GM12878 (cell line): Measurements from ENCODE around the gene KIR3DL1.

ENCODE experiments used
- ATF7 ChIP-seq: fragments of 450-650 bp; IDR thresholded peaks from 2 replicates; pipeline ENCODE4 v1.6.1; 2016; ENCODE audit warnings: low read depth, mild to moderate bottlenecking
- ESRRA ChIP-seq: IDR thresholded peaks from 2 replicates; pipeline ENCODE4 v1.6.1; 2012; ENCODE audit warnings: mild to moderate bottlenecking, low read length, improper control_type of control experiment
- IKZF2 ChIP-seq, 2 experiments: fragments of 450-650 bp; IDR thresholded peaks; 2 replicates each; pipeline ENCODE4 v1.6.1; 2017; ENCODE audit warnings: mild to moderate bottlenecking in 2 of 2, moderate library complexity in 2 of 2
- NFIC ChIP-seq: IDR thresholded peaks from 2 replicates; pipeline ENCODE4 v1.6.1; 2012; ENCODE audit warnings: low read depth, mild to moderate bottlenecking, inconsistent platforms, low read length, moderate library complexity
- NFYB ChIP-seq: IDR thresholded peaks from 2 replicates; pipeline ENCODE4 v1.6.1; 2011; ENCODE audit warnings: low read depth, mild to moderate bottlenecking, low read length, improper control_type of control experiment, moderate library complexity; ENCODE audit not compliant: insufficient read depth
- PAX8 ChIP-seq: fragments of 450-650 bp; IDR thresholded peaks from 2 replicates; pipeline ENCODE4 v1.6.1; 2017; ENCODE audit warnings: mild to moderate bottlenecking, moderate library complexity
- POLR2A ChIP-seq: IDR thresholded peaks from 2 replicates; pipeline ENCODE4 v1.6.1; 2011; ENCODE audit warnings: low read depth, mild to moderate bottlenecking, low read length
- RAD21 ChIP-seq: IDR thresholded peaks from 2 replicates; pipeline ENCODE4 v1.6.1; 2011; ENCODE audit warnings: mild to moderate bottlenecking, low read depth, low read length, moderate library complexity; ENCODE audit not compliant: insufficient read depth
- TF ChIP-seq, protein P1 (sequence below), 3 experiments: IDR thresholded peaks in 2 of 3; conservative IDR thresholded peaks in 1 of 3; 2 replicates each; pipeline ENCODE4 v1.5.1; 2011; ENCODE audit warnings: low read depth in 3 of 3, low read length in 3 of 3, mild to moderate bottlenecking in 3 of 3, control low read depth in 2 of 3, moderate library complexity in 2 of 3, inconsistent platforms in 1 of 3, mixed read lengths in 1 of 3; ENCODE audit not compliant: control insufficient read depth in 2 of 3, insufficient read depth in 1 of 3; ENCODE audit errors: extremely low read depth in 1 of 3
- TF ChIP-seq, protein P2 (sequence below): IDR thresholded peaks from 2 replicates; pipeline ENCODE4 v1.6.1; 2011; ENCODE audit warnings: borderline replicate concordance, low read depth, mild to moderate bottlenecking, moderate library complexity, mixed read lengths, low read length; ENCODE audit not compliant: insufficient read depth; ENCODE audit errors: extremely low read length
- TF ChIP-seq, protein P3 (sequence below): fragments of 450-650 bp; IDR thresholded peaks from 2 replicates; pipeline ENCODE4 v1.6.1; 2017; ENCODE audit warnings: antibody characterized with exemption, mild to moderate bottlenecking, moderate library complexity
- TF ChIP-seq, protein P4 (sequence below): IDR thresholded peaks from 2 replicates; pipeline ENCODE4 v1.6.1; 2012; ENCODE audit warnings: low read depth, low read length, improper control_type of control experiment
- TF ChIP-seq, protein P5 (sequence below): IDR thresholded peaks from 2 replicates; pipeline ENCODE4 v1.6.1; 2011; ENCODE audit warnings: borderline replicate concordance, low read depth, mild to moderate bottlenecking, moderate library complexity, low read length; ENCODE audit not compliant: insufficient read depth, poor library complexity, severe bottlenecking

DNA sequence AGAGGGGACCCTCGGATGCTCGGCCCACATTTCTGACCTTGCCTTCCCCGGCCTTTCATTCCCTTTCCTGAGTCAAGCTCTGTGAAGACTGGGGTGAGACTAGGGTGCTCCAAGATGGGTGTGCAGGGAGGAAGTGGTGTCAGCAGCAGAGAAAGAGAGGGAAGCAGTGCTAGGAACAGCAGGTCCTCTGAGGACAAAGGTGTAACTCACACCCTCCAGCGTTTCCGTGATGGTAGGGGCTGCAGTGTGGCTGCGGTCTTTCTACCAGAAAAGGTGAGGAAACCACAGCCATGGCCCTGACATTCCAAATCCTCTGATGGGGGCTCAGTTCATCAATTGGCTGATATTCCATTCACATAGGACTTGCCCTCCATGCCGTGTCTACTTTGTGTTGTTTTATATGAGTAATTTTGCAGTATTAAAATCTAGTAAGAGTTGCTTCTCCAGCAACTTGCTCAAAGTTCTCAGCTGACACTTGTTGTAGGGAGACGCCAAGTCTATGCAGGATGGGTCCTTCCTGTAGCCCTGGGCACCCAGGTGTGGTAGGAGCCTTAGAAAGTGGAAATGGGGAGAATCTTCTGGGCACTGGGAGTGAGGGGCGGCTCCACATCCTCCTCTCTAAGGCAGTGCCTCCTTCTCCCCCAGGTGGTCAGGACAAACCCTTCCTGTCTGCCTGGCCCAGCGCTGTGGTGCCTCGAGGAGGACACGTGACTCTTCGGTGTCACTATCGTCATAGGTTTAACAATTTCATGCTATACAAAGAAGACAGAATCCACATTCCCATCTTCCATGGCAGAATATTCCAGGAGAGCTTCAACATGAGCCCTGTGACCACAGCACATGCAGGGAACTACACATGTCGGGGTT lies 1.6 kb downstream of the KIR3DL1 start:
- TF ChIP-seq NFYB (no peak), ESRRA (no peak), ATF7 (no peak), POLR2A (no peak), IKZF2 (IDR thresholded peaks at IDR 0.05) (no peak), RAD21 (no peak), PAX8 (no peak), NFIC (no peak)
- TF ChIP-seq, protein P1, sequence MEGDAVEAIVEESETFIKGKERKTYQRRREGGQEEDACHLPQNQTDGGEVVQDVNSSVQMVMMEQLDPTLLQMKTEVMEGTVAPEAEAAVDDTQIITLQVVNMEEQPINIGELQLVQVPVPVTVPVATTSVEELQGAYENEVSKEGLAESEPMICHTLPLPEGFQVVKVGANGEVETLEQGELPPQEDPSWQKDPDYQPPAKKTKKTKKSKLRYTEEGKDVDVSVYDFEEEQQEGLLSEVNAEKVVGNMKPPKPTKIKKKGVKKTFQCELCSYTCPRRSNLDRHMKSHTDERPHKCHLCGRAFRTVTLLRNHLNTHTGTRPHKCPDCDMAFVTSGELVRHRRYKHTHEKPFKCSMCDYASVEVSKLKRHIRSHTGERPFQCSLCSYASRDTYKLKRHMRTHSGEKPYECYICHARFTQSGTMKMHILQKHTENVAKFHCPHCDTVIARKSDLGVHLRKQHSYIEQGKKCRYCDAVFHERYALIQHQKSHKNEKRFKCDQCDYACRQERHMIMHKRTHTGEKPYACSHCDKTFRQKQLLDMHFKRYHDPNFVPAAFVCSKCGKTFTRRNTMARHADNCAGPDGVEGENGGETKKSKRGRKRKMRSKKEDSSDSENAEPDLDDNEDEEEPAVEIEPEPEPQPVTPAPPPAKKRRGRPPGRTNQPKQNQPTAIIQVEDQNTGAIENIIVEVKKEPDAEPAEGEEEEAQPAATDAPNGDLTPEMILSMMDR (IDR thresholded peaks at IDR 0.05 in 2 of 3, conservative IDR thresholded peaks at IDR 0.05 in 1 of 3; ENCODE audit: control insufficient read depth in 2 of 3, extremely low read depth in 1 of 3, insufficient read depth in 1 of 3, low read depth in 3 of 3, low read length in 3 of 3): no peak
- TF ChIP-seq, protein P2, sequence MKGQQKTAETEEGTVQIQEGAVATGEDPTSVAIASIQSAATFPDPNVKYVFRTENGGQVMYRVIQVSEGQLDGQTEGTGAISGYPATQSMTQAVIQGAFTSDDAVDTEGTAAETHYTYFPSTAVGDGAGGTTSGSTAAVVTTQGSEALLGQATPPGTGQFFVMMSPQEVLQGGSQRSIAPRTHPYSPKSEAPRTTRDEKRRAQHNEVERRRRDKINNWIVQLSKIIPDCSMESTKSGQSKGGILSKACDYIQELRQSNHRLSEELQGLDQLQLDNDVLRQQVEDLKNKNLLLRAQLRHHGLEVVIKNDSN: no peak
- TF ChIP-seq, protein P3, sequence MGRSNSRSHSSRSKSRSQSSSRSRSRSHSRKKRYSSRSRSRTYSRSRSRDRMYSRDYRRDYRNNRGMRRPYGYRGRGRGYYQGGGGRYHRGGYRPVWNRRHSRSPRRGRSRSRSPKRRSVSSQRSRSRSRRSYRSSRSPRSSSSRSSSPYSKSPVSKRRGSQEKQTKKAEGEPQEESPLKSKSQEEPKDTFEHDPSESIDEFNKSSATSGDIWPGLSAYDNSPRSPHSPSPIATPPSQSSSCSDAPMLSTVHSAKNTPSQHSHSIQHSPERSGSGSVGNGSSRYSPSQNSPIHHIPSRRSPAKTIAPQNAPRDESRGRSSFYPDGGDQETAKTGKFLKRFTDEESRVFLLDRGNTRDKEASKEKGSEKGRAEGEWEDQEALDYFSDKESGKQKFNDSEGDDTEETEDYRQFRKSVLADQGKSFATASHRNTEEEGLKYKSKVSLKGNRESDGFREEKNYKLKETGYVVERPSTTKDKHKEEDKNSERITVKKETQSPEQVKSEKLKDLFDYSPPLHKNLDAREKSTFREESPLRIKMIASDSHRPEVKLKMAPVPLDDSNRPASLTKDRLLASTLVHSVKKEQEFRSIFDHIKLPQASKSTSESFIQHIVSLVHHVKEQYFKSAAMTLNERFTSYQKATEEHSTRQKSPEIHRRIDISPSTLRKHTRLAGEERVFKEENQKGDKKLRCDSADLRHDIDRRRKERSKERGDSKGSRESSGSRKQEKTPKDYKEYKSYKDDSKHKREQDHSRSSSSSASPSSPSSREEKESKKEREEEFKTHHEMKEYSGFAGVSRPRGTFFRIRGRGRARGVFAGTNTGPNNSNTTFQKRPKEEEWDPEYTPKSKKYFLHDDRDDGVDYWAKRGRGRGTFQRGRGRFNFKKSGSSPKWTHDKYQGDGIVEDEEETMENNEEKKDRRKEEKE: no peak
- TF ChIP-seq, protein P4, sequence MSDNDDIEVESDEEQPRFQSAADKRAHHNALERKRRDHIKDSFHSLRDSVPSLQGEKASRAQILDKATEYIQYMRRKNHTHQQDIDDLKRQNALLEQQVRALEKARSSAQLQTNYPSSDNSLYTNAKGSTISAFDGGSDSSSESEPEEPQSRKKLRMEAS: no peak
- TF ChIP-seq, protein P5, sequence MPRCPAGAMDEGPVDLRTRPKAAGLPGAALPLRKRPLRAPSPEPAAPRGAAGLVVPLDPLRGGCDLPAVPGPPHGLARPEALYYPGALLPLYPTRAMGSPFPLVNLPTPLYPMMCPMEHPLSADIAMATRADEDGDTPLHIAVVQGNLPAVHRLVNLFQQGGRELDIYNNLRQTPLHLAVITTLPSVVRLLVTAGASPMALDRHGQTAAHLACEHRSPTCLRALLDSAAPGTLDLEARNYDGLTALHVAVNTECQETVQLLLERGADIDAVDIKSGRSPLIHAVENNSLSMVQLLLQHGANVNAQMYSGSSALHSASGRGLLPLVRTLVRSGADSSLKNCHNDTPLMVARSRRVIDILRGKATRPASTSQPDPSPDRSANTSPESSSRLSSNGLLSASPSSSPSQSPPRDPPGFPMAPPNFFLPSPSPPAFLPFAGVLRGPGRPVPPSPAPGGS: no peak
